Measurements from ENCODE around the gene MPC1.

MPC1 gene

DNA sequence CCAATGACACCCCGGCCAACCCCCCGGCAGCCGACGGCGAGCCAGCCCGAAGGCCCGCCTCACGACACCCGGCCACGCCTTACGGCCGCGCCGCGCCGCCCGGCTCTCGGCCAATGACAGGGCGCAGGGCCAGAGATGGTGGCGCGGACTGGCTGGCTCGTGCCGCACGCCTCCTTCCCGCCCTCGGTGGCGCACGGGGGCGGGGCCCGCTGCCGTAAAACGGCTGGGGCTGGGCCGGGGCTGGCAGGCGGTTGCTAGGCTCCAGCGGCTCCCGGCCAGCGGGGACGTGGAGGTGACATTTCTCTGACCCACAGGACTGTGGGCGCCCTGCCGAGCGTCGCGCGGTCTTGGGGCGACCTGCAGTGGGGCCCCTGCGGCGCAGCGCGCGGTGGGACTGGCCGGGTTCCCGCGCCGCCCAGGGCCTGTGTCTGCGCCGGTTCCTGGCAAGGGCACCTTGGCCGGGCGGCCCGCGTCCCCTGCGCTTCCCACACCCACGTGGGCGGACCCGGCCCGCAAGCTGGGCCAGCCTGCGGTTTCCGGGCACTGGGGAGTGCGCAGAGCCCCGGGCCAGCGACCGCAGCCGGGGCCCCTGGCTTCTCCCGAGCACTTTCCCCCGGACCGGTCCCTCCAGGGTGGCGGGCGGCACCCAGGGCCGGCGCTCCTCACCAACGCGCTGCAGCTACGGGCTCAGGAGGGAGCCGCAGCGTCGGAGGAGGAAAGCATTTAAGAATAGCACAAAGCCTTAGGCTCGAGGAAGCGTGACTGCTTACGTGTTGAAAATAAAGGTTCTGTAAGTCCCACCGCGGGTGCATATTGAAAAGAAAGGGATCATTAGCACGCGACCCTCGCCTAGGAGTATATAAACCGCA, at the start of gene MPC1:
MPC1 (minus strand) TSS at position 8 of the 869 bp plus-strand sequence. CDS start 64 bp downstream, outside the sequence.
- ATAC-seq (ENCODE audit: low read depth), result peak; percentile 90
- H3K27ac Mint-ChIP-seq, result peak within 1 kb of the TSS; percentile 78

GRCh38 chr6:166430269-166430668, 47.5 kb upstream of the MPC1 start:
- no peak for DNase-seq (ENCODE audit: low spot score in 2 of 2)

More for the DNA sequence above, at the start of gene MPC1:
- peaks cover 3% of the 10 kb centered on the region for H3K4me1 Mint-ChIP-seq
- DNase-seq (ENCODE audit: low spot score in 2 of 2), result peak; percentile 92
- H3K27me3 Mint-ChIP-seq, result no peaks in the 10 kb centered on the region
- H3K36me3 Mint-ChIP-seq, result no peaks in the 10 kb centered on the region
- no peaks in the 10 kb centered on the region for H3K9me3 Mint-ChIP-seq
- H3K4me3 Mint-ChIP-seq, result peak within 1 kb of the TSS; percentile 90

GRCh38 chr6:166424431-166424830, 41.7 kb upstream of the MPC1 start:
- Mint-ChIP-seq H3K4me3 (no peak overlapping the region), H3K36me3 (peaks cover 9% of the 10 kb centered on the region)

More at GRCh38 chr6:166430269-166430668, 47.5 kb upstream of the MPC1 start:
- Mint-ChIP-seq H3K27me3 (no peaks in the 10 kb centered on the region), H3K36me3 (peaks cover 7% of the 10 kb centered on the region), H3K4me1 (no peaks in the 10 kb centered on the region), H3K27ac (no peak overlapping the region), H3K9me3 (no peaks in the 10 kb centered on the region), H3K4me3 (no peak overlapping the region)
- ATAC-seq (ENCODE audit: low read depth), result no peak

GRCh38 chr6:166423781-166424180, 41.0 kb upstream of the MPC1 start:
- Mint-ChIP-seq H3K4me1 (no peaks in the 10 kb centered on the region), H3K27ac (no peak overlapping the region), H3K9me3 (no peaks in the 10 kb centered on the region), H3K27me3 (no peaks in the 10 kb centered on the region), H3K36me3 (peaks cover 7% of the 10 kb centered on the region), H3K4me3 (no peak overlapping the region)
- DNase-seq (ENCODE audit: low spot score in 2 of 2), result no peak
- ATAC-seq (ENCODE audit: low read depth), result no peak

More at GRCh38 chr6:166424431-166424830, 41.7 kb upstream of the MPC1 start:
- DNase-seq (ENCODE audit: low spot score in 2 of 2) (no peak), ATAC-seq (ENCODE audit: low read depth) (no peak)
- Mint-ChIP-seq H3K27ac (no peak overlapping the region), H3K9me3 (no peaks in the 10 kb centered on the region), H3K4me1 (no peaks in the 10 kb centered on the region), H3K27me3 (no peaks in the 10 kb centered on the region)

DNA sequence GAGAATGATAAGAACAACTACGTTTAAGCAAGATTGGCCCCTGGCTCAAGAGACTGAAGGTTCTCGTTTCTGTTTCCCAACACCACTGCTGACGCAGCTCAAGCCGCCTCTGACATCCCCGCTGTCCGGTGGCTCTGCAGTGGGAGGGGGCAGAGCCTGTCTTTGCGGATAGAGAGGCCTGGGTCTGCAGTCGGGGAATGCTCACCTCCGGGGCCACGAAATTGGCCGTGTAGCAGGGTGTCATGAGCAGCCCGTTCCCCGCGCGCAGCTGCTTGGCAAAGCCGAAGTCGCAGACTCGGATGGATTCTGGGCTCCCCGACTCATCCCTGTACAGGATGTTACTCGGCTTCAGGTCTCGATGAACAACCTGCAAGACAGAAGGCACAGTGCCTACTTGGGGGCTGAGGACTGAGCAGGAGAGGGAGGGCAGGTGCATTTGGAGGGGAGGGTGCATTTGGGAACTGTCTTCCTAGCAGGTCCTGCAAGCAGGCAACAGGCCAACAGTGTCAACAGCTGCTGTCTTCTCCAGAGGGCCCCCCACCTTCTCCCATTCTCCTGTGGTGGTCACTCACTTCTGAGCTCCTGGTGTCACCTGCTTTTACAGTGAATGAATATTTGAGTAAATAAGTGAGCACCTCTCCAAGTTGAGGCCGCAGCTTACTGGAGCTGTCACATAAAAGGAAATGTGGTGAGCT, 40.5 kb upstream of the MPC1 start:
- Mint-ChIP-seq H3K4me1 (no peaks in the 10 kb centered on the region), H3K27ac (no peak overlapping the region), H3K36me3 (peaks cover 7% of the 10 kb centered on the region), H3K4me3 (no peak overlapping the region), H3K27me3 (no peaks in the 10 kb centered on the region), H3K9me3 (no peaks in the 10 kb centered on the region)
- ATAC-seq (ENCODE audit: low read depth), result no peak
- no peak for DNase-seq (ENCODE audit: low spot score in 2 of 2)

- Mint-ChIP-seq H3K9me3 (no peaks in the 10 kb centered on the region), H3K27me3 (no peaks in the 10 kb centered on the region), H3K4me3 (no peak overlapping the region), H3K36me3 (peaks cover 7% of the 10 kb centered on the region), H3K4me1 (no peaks in the 10 kb centered on the region), H3K27ac (no peak overlapping the region)
- DNase-seq (ENCODE audit: low spot score in 2 of 2) (no peak), ATAC-seq (ENCODE audit: low read depth) (no peak)
Observed at GRCh38 chr6:166422201-166422940, 39.6 kb upstream of the MPC1 start.

GRCh38 chr6:166420351-166420750, 37.6 kb upstream of the MPC1 start:
- DNase-seq (ENCODE audit: low spot score in 2 of 2), result no peak
- H3K27ac Mint-ChIP-seq, result no peak overlapping the region
- H3K27me3 Mint-ChIP-seq, result peaks cover 4% of the 10 kb centered on the region
- peaks cover 11% of the 10 kb centered on the region for H3K9me3 Mint-ChIP-seq
- H3K4me3 Mint-ChIP-seq, result no peak overlapping the region
- ATAC-seq (ENCODE audit: low read depth), result no peak
- peaks cover 7% of the 10 kb centered on the region for H3K4me1 Mint-ChIP-seq
- H3K36me3 Mint-ChIP-seq, result peaks cover 19% of the 10 kb centered on the region

- peaks cover 11% of the 10 kb centered on the region for H3K9me3 Mint-ChIP-seq
- no peak for DNase-seq (ENCODE audit: low spot score in 2 of 2)
- no peak for ATAC-seq (ENCODE audit: low read depth)
- H3K4me1 Mint-ChIP-seq, result peaks cover 7% of the 10 kb centered on the region
- H3K27ac Mint-ChIP-seq, result no peak overlapping the region
- H3K27me3 Mint-ChIP-seq, result peaks cover 4% of the 10 kb centered on the region
- no peak overlapping the region for H3K4me3 Mint-ChIP-seq
- peaks cover 17% of the 10 kb centered on the region for H3K36me3 Mint-ChIP-seq
Observed at GRCh38 chr6:166419717-166420116, 37.0 kb upstream of the MPC1 start.

DNA sequence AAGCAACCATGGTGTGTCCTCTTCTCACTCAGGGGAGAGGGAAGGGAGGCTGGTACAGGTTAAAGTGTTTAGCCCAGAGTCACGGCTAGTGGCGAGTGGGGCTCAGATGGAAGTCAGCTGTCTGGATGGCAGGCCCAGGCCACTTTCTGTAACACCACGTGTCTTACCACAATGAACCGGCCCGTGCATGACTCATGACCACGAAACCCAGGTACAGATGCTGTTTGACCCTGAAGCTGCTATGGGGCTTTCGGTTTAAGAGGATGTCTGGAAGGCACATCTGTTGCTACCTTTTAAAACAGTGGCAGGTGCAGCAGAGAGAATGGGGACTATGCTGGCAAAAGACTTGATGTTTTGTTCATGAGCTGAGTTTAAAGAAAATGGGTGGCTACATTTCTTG, 36.5 kb upstream of the MPC1 start:
- no peak overlapping the region for H3K4me3 Mint-ChIP-seq
- ATAC-seq (ENCODE audit: low read depth) (no peak), DNase-seq (ENCODE audit: low spot score in 2 of 2) (no peak)
- H3K27ac Mint-ChIP-seq, result no peak overlapping the region
- peaks cover 17% of the 10 kb centered on the region for H3K36me3 Mint-ChIP-seq
- H3K27me3 Mint-ChIP-seq, result peaks cover 4% of the 10 kb centered on the region
- H3K4me1 Mint-ChIP-seq, result peaks cover 7% of the 10 kb centered on the region
- peaks cover 11% of the 10 kb centered on the region for H3K9me3 Mint-ChIP-seq

DNA sequence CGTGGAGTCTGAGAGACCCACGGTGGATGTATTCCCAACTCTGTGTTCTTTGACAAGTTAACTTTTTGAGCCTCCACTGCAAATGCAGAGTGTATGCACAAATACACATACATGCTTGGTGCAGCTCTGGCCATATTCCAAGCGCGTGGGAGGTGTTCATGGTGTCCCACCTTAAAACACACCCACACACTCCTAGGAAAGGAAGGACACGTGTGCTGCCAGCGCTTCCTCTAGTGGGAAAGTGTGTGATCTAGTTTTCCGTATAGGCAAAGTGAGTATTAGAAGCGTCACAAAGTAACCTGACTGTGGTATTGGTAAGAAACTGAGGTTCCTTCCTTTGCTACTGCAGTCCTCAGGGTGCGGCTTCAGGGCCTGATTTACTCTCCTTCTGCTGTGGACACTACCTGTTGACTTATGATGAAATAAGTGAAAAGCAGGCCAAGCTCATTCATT, 36.0 kb upstream of the MPC1 start:
- H3K27ac Mint-ChIP-seq, result no peak overlapping the region
- peaks cover 11% of the 10 kb centered on the region for H3K9me3 Mint-ChIP-seq
- DNase-seq (ENCODE audit: low spot score in 2 of 2) (no peak), ATAC-seq (ENCODE audit: low read depth) (no peak)
- no peak overlapping the region for H3K4me3 Mint-ChIP-seq
- H3K27me3 Mint-ChIP-seq, result peaks cover 4% of the 10 kb centered on the region
- H3K4me1 Mint-ChIP-seq, result peaks cover 7% of the 10 kb centered on the region
- H3K36me3 Mint-ChIP-seq, result peaks cover 17% of the 10 kb centered on the region

DNA sequence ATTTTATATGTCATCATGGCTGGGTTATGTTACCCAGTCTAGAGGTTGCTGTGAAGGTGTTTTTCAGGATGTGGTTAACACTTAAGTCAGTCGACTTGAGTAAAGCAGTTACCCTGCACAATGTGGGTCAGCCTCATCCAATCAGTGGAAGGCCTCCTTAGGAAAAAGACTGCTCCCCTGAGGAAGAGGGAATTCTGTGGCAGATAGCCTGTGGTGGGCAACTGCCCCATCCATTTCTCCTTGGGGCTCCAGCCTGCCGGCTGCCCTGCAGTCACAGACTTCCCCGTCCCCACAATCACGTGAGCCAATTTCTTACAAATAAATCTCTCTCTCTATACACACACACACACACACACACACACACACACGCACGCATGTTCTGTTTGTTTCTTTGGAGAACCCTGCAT, 34.5 kb upstream of the MPC1 start:
- peaks cover 7% of the 10 kb centered on the region for H3K4me1 Mint-ChIP-seq
- H3K36me3 Mint-ChIP-seq, result peaks cover 18% of the 10 kb centered on the region
- peaks cover 11% of the 10 kb centered on the region for H3K9me3 Mint-ChIP-seq
- ATAC-seq (ENCODE audit: low read depth), result no peak
- H3K27me3 Mint-ChIP-seq, result peaks cover 4% of the 10 kb centered on the region
- H3K27ac Mint-ChIP-seq, result no peak overlapping the region
- H3K4me3 Mint-ChIP-seq, result no peak overlapping the region
- no peak for DNase-seq (ENCODE audit: low spot score in 2 of 2)

- Mint-ChIP-seq H3K36me3 (peaks cover 19% of the 10 kb centered on the region), H3K4me1 (peaks cover 7% of the 10 kb centered on the region), H3K27me3 (peaks cover 4% of the 10 kb centered on the region), H3K4me3 (no peak overlapping the region), H3K9me3 (peaks cover 11% of the 10 kb centered on the region), H3K27ac (no peak overlapping the region)
- DNase-seq (ENCODE audit: low spot score in 2 of 2) (no peak), ATAC-seq (ENCODE audit: low read depth) (no peak)
Observed at GRCh38 chr6:166415833-166416347, 33.1 kb upstream of the MPC1 start.

DNA sequence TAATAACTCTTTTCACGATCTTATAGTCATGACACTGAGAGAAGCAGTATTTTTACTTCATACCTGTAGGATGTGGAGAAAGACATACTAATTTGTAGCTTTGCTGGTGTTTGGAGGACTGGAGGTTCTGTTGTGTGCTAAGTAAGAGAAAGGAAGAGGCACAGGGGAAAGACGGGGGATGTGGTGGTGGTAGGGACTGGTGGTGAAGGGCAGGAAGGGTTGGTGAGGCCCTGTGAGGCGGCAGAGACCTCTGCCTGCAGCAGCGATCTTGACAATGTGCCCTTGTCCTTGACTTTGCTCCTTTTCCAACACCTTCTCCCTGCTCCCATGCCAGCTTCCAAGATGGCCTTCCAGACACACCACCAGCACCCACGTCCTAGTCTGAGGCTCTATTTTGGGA, 32.6 kb upstream of the MPC1 start:
- Mint-ChIP-seq H3K36me3 (peaks cover 16% of the 10 kb centered on the region), H3K4me3 (no peak overlapping the region), H3K27me3 (peaks cover 4% of the 10 kb centered on the region), H3K4me1 (peaks cover 12% of the 10 kb centered on the region), H3K27ac (no peak overlapping the region), H3K9me3 (peaks cover 11% of the 10 kb centered on the region)
- no peak for DNase-seq (ENCODE audit: low spot score in 2 of 2)
- no peak for ATAC-seq (ENCODE audit: low read depth)

All from memory B cell (primary cell).